HUDEP-2 (cell line): ENCODE measurements around the gene TBC1D14.
A peak's percentile ranks its signal among the peaks of the same experiment; 100 is the strongest.

Source experiments
- DNase-seq, 76 experiments: peaks; one replicate each; lab custom pipeline; 2025; ENCODE audit not compliant: unreplicated experiment in 76 of 76; lab: John Stamatoyannopoulos, UW

The TBC1D14 gene

DNA sequence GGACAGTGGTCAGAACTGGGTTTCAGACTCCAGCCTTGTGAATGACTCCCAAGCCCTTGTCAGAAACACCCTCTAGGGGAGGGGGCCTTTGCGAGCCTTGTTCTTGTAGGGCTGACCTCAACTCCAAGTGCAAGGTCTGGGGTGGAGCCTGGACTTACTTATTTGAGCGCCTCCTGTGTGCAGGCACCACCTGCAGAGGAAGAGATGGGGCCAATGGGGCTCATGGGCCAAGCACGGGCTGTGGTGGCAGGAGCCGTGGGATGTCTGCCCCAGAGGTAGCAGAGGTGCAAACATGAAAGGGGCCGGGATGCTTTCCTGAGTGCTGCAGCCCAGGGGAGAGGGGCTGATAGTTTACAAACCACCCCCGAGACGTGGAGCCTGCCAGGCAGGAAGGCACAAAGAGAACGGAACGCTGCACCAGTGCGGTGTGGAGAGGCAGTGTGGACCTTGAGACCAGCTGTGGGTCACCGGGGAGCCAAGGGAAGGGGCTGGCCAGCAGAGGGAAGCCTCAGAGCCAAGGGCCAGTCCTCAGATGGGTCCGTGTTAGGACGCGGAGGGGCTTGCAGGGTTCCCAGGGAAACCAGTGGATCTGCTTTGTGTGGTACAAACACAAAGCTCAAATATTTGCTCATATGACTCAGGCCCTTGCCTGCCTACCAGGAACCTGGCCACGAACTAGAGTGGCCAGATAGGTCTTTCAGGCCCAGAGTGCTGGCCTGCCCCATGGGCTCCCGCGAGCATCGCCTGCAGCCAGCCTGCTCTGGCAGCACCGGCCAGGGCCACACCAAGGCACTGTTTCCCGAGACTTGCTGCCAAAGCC lies 124.8 kb downstream of the TBC1D14 start:
- DNase-seq, result peak in 1 of 76 experiments; percentile 1

DNA sequence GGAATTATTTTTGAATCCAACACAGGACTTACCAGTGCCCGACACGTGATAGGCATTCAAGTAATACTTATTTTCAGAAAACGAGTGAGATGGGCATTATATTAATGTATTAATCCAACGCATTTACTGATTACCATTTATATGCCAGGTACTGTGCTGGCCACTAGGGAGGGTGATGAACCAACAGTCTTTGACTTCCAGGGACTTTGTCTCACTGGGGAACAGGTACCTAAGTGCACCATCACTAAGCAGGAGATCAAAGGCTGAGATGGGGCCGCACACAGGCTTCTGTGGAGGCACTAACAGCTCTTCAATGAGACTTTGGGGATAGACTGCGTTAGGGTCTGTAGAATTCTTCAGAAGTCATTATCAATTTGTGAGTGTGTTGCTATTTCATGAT lies 127.8 kb downstream of the TBC1D14 start:
- DNase-seq, result peak in 3 of 76 experiments; percentile 8 to 24 (median 19)

DNA sequence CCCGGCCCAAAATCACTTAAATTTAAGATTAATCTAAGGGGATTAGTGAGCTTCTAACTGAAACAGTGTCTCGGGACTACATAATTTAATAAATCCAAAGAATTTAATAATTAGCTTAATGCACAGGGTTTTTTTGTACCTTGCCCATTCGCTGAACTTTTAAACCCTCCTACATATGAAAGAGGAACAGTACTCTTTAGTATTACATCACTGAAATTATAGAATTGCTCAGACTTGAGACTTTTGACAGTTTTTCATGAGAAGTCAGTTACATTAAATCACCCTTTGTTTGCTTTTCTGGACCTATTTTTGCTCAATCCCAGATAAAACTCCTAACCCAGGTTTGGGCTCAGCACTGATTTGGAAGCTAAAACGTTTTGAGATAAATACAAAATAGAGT lies 131.1 kb downstream of the TBC1D14 start:
- no peak for DNase-seq

DNA sequence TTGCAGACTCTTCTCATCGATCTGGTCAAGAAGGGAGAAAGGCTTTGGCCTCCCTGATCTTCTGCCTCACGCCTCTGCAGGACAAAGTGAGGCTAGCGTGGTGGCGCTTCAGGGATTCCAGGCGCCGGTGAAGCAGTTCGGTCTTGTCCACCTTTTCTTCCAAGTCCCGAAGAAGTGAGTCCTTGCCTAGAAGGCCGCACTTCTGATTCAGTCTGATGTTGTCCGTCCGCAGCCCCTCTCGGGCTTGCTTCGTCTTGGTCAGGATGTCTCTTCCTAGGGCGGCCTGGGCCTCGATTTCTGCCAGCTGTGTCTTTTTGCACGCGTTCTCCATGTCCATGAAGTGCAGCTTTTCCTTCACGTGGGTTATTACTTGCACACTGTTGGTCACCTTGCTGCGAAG lies 131.6 kb downstream of the TBC1D14 start:
- no peak for DNase-seq

DNA sequence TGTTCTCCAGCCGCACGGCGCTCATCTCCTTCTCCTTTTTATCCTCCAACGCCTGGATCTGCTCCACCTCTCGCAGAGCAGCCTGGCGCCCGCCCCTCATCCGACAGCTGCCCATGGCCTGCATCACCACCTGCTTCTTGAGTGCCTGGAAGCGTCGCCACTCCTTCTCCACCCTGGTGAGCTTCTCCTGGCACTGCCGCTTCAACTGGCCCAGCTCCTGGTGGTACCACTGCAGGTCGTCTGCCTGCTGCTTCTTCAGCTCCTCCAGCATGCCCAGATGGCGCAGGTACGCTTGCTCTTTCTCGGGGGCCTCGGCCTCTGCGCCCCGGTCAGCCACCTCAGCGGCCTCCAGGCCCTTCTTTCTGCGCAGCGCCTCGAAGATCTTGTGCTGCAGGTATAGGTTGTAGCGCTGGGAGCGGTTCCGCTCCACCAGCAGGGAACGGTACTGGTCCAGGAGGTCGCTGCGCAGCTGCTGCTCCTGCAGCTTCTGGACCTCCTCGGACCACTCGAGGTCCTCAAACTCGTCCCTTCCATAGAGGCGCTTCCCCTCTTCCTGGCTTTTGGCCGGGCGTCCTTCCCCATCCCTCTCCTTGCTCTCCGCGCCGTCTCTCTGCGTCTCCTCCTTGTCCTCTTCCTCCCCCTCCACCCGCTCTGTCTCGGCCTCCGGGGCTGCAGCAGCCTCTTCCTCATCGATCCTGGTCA lies 132.3 kb downstream of the TBC1D14 start:
- no peak for DNase-seq

DNA sequence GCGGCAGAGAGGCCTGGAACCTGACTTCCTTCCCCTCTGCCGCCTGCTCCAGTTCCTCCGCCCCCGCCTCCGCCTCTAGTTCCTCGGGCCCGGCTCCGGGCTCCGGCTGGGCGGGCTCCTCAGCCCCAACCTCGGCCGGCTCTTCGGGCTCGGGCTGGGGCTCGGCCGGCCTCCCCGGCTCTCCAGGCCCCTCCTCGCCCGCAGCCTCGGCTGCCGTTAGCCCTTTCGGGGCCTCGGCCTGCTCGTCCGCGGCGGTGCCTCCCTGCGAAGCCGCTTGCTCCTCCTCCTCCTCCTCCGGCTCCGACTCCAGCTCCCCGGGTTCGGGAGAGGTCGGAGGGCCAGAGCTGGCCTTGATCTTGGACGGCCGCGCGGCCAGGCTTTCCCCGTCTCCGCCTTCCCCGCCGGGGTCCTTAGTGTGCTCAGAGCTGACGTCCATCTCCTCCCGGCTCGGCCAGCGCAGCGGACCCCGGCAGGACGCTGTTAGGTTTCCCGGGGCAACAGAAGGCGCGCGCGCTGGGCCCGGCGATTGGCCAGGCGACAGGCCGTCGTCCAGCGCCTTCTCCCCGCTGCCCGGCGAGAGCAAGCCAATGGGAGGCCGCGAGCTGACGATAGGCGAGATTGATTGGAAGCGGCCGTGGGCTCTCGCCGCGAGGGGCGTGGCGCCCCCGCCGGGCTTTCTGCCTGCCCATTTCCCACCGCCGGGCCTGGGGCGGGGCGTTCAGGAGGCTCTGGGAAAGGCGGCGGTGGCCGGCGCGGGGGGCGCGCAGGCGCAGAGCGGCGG lies 133.1 kb downstream of the TBC1D14 start:
- DNase-seq, result peak; percentile 36 to 97 (median 92)

DNA sequence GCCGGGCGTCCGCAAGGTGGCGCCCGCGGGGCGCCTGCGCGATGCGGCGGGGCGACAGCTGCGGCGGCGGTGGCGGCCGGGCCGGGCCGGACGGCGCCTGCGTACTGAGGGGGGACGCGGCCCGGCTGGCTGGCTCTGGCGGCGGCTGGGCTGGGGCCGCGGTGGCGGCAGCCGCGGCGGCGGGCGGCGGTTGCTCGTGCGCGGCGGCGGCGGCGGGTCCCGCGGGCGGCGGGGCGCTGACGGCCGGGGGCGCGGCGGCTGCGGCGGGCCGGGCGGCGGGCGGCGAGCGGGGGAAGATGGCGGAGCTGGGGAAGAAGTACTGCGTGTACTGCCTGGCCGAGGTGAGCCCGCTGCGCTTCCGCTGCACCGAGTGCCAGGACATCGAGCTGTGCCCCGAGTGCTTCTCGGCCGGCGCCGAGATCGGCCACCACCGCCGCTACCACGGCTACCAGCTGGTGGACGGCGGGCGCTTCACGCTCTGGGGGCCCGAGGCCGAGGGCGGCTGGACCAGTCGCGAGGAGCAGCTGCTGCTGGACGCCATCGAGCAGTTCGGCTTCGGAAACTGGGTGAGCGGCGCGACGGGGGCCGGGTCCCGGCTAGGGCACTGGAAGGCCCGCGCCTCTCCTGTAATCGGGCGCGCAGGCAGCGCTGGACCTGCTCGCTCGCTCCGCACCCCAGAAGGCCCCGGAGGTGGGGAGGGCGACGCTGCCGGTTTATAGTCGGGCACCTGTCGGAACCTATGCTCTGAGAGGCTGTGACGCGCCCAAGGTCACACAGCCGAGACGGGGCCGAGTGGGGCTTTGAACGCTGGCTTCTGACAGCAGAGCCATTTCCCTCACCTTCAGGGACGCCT lies 133.9 kb downstream of the TBC1D14 start, which contains the start of gene TADA2B:
Gene TADA2B, plus strand, starts transcription at position 89 of the 853 bp plus-strand sequence. Its CDS starts 208 bp downstream, at position 297.
- peak in 21 of 76 experiments; percentile 11 to 56 (median 24) for DNase-seq

DNA sequence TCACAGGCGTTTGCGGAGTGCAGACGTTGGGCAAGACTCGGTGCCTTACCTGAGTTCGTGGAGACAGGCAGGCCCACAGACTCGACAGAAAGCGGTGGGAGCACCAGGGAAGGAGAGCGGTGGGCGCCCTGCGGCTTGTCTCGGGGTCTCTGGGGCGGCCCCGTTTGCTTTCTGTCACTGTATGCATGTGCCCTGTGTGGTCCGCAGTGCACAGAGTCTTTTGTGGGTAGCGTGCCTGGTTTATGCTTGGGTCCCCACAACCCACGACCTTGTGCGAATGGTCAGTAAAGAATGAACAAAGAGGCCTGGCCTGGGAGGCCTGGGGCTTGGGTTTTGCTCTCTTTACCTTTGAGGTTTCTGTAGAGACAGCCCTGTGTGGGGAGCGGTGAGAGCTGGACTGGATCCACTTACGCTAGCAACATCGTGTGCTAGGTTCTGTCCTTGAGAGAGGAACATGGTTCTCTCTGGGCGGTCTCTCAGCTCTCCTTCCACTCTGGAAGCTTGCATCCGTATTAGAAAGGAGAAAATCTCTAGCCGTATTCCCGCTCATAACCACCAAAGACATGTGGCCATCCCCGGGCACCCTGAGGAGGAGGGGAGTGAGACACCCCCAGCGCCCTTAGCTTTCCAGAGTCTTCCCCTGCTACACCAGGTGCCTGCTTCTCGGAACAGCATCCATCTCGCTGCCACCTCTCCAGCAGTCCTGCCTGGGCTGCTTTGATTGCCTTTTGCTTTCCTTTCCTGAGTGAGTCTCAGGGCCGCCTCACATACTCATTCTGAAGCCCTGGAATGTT lies 134.7 kb downstream of the TBC1D14 start:
- no peak for DNase-seq

DNA sequence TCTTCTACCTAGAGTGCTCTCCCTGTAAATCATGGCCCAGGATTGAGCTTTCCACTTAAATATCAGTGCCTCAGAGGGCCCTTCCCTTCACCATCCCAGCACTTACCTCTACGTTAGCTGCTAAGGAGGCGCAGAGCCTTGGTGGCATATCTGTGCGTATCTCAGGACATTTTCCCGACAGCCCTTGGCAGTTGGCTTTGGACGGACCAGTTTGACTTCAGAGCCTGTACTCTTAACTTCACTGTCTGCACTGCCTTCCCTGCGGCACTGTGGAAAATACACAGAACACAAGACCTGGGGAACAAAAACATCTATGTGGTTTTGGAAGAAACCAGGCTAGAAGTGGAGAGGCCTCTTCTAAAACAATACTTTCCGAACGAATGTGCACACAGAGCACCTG lies 135.9 kb downstream of the TBC1D14 start:
- no peak for DNase-seq

DNA sequence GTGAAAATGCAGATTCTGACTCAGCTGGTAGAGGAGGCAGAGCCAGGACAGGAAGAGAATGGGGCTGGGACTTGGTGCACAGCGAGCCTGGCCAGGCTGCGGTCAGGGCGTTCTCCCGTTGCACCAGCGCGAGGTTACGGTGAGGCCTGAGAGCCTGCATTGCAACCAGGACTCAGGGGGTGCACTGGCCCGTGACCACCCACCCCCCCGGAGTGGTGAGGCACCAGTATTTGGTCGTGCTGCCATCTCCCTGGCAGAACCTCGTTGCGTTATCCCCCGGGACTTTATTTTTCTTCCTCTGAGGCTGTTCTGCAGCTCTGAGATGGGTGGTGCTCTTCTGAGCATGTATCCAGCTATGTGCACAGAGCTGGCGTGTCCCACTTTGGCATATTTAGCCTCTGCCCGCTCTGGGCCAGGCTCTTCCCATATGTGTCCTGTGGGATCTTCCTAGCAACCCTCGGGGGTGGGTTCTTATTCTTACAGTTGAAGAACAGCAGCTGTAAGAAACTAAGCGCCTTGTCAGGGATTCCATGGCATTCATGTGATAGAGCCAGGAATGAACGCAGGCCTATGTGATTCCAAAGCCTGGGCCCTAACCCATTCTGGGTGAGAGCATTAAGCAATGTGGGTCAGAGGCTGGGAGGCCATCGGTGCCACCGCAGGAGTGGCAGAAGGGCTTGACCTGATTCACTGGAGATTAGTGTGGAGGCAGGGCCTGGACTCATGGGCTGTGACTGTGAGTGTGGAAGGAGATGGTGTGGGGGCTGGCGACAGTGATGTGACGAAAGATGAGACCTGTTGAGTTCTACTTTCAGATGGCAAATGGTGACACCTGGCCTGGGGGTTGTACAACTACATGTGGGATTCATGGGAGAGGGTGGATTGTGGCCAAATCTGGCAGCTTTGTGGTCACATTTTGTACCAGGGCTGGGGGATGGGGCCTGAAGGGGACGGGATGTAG lies 136.6 kb downstream of the TBC1D14 start:
- DNase-seq, result peak in 1 of 76 experiments; percentile 11

DNA sequence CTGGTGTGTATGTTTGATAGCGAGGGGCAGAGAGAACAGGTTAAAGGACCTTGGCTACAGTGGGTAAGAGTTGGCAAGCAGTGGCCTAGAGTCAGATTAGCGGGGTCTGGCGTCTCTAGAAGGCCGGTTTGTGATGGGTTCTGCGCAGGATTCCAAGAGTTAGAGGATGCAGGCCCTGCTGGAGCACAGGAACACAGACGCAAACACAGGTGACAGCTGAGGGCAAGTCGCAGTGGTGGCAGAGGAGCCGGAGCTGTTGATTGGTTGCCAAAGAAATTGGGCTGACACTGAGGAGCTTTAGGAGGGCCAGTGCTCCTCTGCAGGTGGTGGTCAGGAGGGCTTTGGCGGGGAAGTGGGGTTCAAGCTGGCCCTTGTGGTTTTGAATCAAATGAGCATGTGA lies 137.3 kb downstream of the TBC1D14 start:
- DNase-seq, result no peak

DNA sequence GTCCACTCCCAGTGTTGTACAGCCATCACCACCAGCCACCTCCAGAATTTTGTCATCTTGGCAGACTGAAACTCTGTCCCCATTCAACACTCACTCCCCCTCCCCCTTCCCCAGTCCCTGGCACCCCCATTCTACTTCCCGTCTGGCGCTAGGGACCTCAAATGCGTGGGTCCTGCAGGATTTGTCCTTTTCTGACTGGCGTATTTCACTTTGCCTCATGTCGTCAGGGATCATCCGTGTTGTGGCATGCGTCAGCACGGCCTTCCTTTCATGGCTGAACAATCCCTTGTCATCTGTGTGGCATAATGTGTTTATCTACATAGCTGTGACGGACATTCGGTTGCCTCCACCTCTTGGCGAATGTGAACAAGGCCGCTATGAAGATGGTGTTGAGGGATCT lies 139.0 kb downstream of the TBC1D14 start:
- DNase-seq, result no peak

DNA sequence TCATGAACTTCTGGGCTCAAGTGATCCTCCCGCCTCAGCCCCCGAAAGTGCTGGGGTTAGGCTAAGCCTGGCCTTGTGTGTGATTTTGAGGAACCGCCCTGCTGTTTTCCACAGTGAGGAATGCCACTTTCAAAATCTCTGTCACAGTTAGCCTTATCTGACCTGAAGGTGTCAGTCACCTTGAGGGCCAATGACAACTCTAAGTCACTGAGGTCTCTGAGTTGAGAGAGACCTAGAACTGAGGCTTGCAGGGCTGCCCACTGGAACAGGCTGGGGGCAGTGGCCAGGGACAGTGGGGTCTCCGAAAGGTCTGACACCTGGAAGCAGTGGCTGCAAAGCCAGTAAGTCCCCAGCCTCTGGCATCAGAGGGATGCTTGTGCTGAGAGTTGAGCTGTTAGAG lies 139.7 kb downstream of the TBC1D14 start:
- DNase-seq, result no peak

DNA sequence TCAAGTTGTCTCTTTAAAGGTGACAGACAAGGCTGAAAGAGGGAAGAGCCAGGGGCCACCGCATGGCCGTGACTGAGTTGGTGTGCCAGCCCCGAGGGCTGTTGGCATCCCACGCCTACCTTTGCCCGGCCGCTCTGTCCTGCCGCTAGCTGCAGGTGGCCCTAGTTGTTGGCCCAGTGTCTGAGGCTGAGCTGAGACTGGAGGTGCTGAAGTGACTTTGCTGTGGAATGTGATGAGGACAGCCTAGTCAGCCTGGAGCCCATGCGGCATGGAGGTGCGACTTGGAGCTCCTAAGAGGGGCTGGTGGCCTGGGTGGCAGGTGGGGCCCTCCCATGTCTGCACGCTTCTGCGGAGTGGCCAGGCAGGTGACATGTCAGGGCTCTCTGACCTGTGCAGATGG lies 140.1 kb downstream of the TBC1D14 start:
- DNase-seq, result no peak

DNA sequence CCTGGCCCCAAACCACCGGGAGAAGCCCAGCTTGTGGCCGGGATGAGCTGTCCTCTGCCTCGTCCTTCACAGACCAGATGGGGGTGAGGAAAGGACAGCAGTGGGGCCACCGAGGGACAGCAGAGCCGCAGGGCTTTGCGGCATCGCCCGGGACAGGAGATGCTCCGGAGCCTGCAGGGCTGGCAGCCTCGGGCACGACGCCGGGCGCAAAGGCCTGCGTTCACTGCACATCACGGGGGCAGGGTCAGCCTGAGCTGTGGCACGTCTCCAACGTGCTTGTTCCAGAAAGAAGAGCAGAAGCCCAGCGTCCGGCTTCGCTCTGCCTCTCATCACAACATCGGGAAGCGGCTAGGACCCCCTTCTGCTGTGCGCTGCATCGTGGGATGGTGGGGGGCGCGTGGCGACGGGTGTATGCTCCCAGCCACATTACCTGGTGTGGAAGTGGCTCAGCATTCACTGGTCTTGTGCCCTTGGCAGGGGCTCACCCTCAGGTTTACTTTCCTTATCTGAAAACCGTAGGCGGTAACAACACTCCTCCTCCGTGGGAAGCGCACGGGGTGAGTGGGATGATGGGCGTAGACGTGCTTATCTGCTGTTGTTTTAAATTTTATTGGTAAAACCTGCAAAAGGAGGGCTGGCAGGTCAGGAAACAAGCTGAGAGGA lies 141.0 kb downstream of the TBC1D14 start:
- DNase-seq, result peak in 9 of 76 experiments; percentile 5 to 43 (median 18)

DNA sequence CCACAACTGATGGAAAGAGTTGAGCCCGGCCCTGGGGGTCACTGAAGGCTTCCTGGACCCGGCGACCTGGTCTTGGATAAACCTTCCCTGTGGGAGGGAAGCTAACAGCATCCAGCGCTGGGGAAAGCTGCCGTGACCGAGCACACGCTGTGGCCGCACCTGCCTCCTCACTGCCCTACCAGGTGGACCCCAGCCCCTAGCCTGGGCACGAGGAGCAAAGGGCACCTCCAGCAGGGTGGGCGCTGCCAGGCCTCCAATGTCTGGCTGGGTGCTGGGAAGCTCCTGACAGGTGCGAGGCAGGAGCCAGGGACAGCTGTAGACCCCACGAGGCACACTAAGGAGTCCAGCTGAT lies 141.5 kb downstream of the TBC1D14 start:
- no peak for DNase-seq

DNA sequence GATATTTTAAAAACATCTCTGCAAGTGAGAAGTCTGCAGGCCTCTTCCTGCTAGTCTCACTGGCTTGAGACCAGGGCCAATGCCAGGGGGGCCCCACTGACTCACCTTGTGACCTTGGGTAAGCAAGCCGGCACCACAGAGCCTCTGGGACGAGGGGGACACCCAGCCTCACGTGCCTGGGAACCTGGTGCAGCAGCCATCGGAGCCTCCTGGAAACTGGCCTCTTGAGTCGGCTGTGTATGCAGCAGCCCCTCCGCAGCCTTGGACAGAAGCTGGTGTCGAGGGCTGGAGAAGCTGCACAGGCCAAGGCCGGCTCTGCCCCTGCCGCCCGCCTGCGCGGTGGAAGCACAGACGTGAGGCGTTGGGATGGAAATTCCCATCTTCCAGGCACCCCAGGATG lies 142.3 kb downstream of the TBC1D14 start:
- no peak for DNase-seq

DNA sequence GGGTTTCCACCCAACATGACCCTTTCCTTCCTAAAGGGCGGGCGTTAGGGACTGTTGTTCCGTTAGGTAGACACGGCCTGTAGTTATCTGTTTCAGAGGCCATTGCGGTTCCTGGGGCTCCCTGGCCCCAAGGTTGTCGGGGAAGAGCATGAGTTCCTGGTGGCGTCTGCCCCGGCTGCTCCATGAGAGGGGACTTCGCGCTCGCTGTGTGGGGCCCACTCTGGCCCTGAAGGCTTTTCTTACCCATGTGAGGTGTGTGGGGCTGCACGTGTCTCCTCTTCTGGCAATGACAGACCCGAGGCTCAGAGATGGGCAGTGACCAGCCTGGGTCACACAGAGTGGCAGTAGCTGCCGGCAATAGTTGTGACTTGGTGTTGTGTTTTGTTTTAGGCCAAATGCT lies 142.7 kb downstream of the TBC1D14 start:
- DNase-seq, result no peak
